Mesenchymal stem cell (in vitro differentiated cells and primary cell): ENCODE results near the gene CELF4.

Experiments used
- DNase-seq: peaks from one replicate; pipeline ENCODE4 v3.0.0-alpha.2; 2013
- H2AFZ ChIP-seq: one replicate; pipeline ENCODE4 v1.6.1; 2013; ENCODE audit warnings: low read depth, mild to moderate bottlenecking, control low read depth, inconsistent platforms, low read length, moderate library complexity
- H2AK5ac ChIP-seq: 2 replicates; pipeline ENCODE4 v1.6.1; 2013; ENCODE audit warnings: low read length, moderate library complexity, mild to moderate bottlenecking, inconsistent platforms; ENCODE audit not compliant: severe bottlenecking
- H2BK120ac ChIP-seq: one replicate; pipeline ENCODE4 v1.6.1; 2013; ENCODE audit warnings: low read depth, mild to moderate bottlenecking, inconsistent platforms, low read length, moderate library complexity
- H2BK12ac ChIP-seq, 2 experiments: one replicate each; pipeline ENCODE4 v1.6.1; 2013; ENCODE audit warnings: inconsistent platforms in 2 of 2, low read length in 2 of 2, mild to moderate bottlenecking in 2 of 2, moderate library complexity in 2 of 2, control low read depth in 1 of 2
- H2BK15ac ChIP-seq: one replicate; pipeline ENCODE4 v1.6.1; 2013; ENCODE audit warnings: mild to moderate bottlenecking, low read depth, inconsistent platforms; ENCODE audit not compliant: poor library complexity, severe bottlenecking
- H2BK5ac ChIP-seq: 2 replicates; pipeline ENCODE4 v1.6.1; 2013; ENCODE audit warnings: low read depth, mild to moderate bottlenecking, low read length, control low read depth, inconsistent platforms; ENCODE audit not compliant: poor library complexity, severe bottlenecking
- H3K14ac ChIP-seq, 2 experiments: one replicate each; pipeline ENCODE4 v1.6.1; 2013; ENCODE audit warnings: inconsistent platforms in 2 of 2, low read length in 2 of 2, control low read depth in 1 of 2, mild to moderate bottlenecking in 1 of 2, moderate library complexity in 1 of 2
- H3K18ac ChIP-seq, 2 experiments: one replicate each; pipeline ENCODE4 v1.6.1; 2013; ENCODE audit warnings: inconsistent platforms in 2 of 2, low read length in 2 of 2, control low read depth in 1 of 2, low read depth in 1 of 2, mild to moderate bottlenecking in 1 of 2
- H3K23ac ChIP-seq, 2 experiments: one replicate each; pipeline ENCODE4 v1.6.1; 2013; ENCODE audit warnings: inconsistent platforms in 2 of 2, low read length in 2 of 2, mild to moderate bottlenecking in 2 of 2, moderate library complexity in 2 of 2, control low read depth in 1 of 2
- H3K27ac ChIP-seq: 2 replicates; pipeline ENCODE4 v1.5.1; 2013; ENCODE audit warnings: mild to moderate bottlenecking, moderate library complexity, low read length, control low read depth, inconsistent platforms; ENCODE audit not compliant: poor library complexity, severe bottlenecking
- H3K27me3 ChIP-seq, 2 experiments: 2 replicates each; pipeline versions ENCODE4 v1.6.1 to v1.7.0; 2013; ENCODE audit warnings: low read length in 2 of 2, mild to moderate bottlenecking in 2 of 2, moderate library complexity in 2 of 2, control low read depth in 1 of 2, inconsistent platforms in 1 of 2; ENCODE audit not compliant: control insufficient read depth in 1 of 2, insufficient read depth in 1 of 2
- H3K36me3 ChIP-seq, 2 experiments: 2 replicates each; pipeline versions ENCODE4 v1.6.1 to v1.7.0; 2013; ENCODE audit warnings: low read length in 2 of 2, control low read depth in 1 of 2, inconsistent platforms in 1 of 2, low read depth in 1 of 2, mild to moderate bottlenecking in 1 of 2; ENCODE audit not compliant: insufficient read depth in 2 of 2, control insufficient read depth in 1 of 2
- H3K4ac ChIP-seq, 2 experiments: one replicate each; pipeline ENCODE4 v1.6.1; 2013; ENCODE audit warnings: inconsistent platforms in 2 of 2, low read length in 2 of 2, mild to moderate bottlenecking in 2 of 2, moderate library complexity in 2 of 2, control low read depth in 1 of 2, low read depth in 1 of 2
- H3K4me1 ChIP-seq: 2 replicates; pipeline ENCODE4 v1.6.1; 2013; ENCODE audit warnings: low read depth, low read length, control low read depth; ENCODE audit not compliant: control insufficient read depth, insufficient read depth
- H3K4me2 ChIP-seq: 2 replicates; pipeline ENCODE4 v1.6.1; 2013; ENCODE audit warnings: low read length, mild to moderate bottlenecking, inconsistent platforms; ENCODE audit not compliant: poor library complexity, severe bottlenecking
- H3K4me3 ChIP-seq, 2 experiments: 2 replicates each; pipeline versions ENCODE4 v1.5.1 to v1.7.0; 2013; ENCODE audit warnings: low read length in 2 of 2, mild to moderate bottlenecking in 2 of 2, control low read depth in 1 of 2, low read depth in 1 of 2; ENCODE audit not compliant: insufficient read depth in 1 of 2
- H3K79me1 ChIP-seq: replicated peaks from 2 replicates; pipeline ENCODE4 v1.6.1; 2013; ENCODE audit warnings: mild to moderate bottlenecking, control low read depth, low read length, inconsistent platforms; ENCODE audit not compliant: poor library complexity, severe bottlenecking
- H3K9ac ChIP-seq: 2 replicates; pipeline ENCODE4 v1.7.0; 2013; ENCODE audit warnings: mild to moderate bottlenecking, low read length, moderate library complexity
- H3K9me3 ChIP-seq: 2 replicates; pipeline ENCODE4 v1.7.0; 2013; ENCODE audit warnings: mild to moderate bottlenecking, low read length; ENCODE audit not compliant: control insufficient read depth
- H4K8ac ChIP-seq: one replicate; pipeline ENCODE4 v1.6.1; 2013; ENCODE audit warnings: inconsistent platforms, mild to moderate bottlenecking, low read length, moderate library complexity
- H4K91ac ChIP-seq: one replicate; pipeline ENCODE4 v1.6.1; 2013; ENCODE audit warnings: mild to moderate bottlenecking, low read length, inconsistent platforms
- WGBS: methylation state at CpG from one replicate; pipeline ENCODE4 v1.1.7; 2013; ENCODE audit warnings: mixed read lengths; 5-methylcytosine and 5-hydroxymethylcytosine counted together

CELF4 gene

DNA sequence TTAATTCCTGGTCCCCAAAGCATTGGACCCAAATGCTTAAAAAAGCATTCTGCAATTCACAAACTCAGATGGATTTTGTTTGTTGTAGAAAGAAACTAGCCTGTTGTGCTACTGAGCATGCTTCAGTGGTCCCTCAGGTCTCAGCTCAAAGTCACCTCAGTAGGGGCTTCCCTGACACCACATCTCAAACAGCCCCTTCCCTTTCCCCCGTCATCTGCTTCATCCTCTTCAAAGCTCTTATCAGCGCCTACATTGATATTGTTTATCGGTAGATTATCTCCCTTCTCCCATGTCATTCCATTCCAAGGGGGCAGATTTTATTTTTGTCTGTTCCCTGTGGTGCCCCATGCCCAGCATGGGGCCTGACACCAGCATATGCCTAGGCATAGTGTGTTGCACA is 172.9 kb downstream of the CELF4 start:
- Histone ChIP-seq H3K23ac (no peak overlapping the region), H3K79me1 (no peaks in the 10 kb centered on the region), H3K4ac (no peak overlapping the region), H3K4me3 (no peak overlapping the region), H3K14ac (no peak overlapping the region), H4K8ac (no peak overlapping the region), H2AK5ac (no peak overlapping the region), H3K9ac (no peak overlapping the region), H3K9me3 (peaks cover 6% of the 10 kb centered on the region), H2BK120ac (no peak overlapping the region), H3K36me3 (no peaks in the 10 kb centered on the region), H4K91ac (no peak overlapping the region), H3K4me1 (peaks cover 9% of the 10 kb centered on the region), H3K4me2 (no peak overlapping the region), H3K27me3 (peaks cover 30 to 43% of the 10 kb centered on the region in 2 experiments), H2BK5ac (no peak overlapping the region), H2BK12ac (peak overlapping the region in 1 of 2 experiments; percentile 63), H2AFZ (no peak overlapping the region), H3K18ac (no peak overlapping the region), H3K27ac (no peak overlapping the region), H2BK15ac (no peak overlapping the region)
- no peak for DNase-seq
- 83% methylated on average over 3 of the region's 3 CpGs for WGBS

DNA sequence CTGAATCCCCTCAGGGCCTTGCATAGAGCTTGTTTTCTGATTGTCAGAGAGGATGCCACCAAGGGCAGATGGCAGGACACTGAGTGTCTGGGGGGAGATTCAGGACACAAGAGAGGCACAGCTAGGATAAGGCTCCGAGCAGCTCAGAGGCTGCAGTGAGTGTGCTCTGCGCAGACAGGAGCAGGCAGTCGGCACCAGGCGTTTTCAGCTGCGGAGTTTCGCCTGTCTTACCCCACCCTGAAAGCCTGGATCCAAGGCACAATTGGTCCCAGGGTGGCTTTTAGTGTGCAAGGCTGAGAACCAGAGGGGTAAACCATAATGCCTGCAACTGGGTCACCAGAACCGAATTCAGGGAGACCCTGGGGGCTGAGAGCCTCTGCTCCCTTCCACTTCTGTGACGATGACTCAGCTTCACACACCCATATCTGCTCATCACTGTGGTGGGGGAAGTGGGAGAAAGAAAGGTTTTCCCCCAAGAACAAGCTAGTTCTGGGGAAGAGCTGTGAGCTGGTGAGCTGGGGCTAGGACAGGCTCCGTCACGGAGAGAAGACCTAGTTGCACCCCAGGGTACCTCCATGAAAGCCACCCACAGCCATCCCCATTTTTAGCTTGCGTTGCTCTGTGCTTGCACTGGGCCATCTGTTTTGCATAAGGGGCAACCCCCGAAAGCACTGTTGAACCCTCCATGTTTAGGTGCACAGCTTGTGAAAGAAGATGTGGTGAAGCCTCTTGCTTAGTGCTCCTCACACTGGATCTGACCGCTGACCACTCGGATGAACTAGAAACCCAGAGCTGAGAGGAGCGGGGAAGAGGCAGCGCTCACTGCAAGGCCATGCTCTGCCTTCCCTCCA is 173.7 kb downstream of the CELF4 start:
- H3K18ac ChIP-seq: no peak overlapping the region
- no peak overlapping the region for H3K14ac ChIP-seq
- H2AFZ ChIP-seq: no peak overlapping the region
- no peaks in the 10 kb centered on the region for H3K36me3 ChIP-seq
- H3K9me3 ChIP-seq: peaks cover 6% of the 10 kb centered on the region
- H3K27ac ChIP-seq: no peak overlapping the region
- no peak overlapping the region for H2BK120ac ChIP-seq
- no peak overlapping the region for H4K8ac ChIP-seq
- H3K4me2 ChIP-seq: no peak overlapping the region
- H2BK5ac ChIP-seq: no peak overlapping the region
- no peaks in the 10 kb centered on the region for H3K79me1 ChIP-seq
- H3K23ac ChIP-seq: no peak overlapping the region
- WGBS: 88% methylated on average over 16 of the region's 16 CpGs
- H3K4me3 ChIP-seq: no peak overlapping the region
- H3K9ac ChIP-seq: no peak overlapping the region
- peaks cover 9% of the 10 kb centered on the region for H3K4me1 ChIP-seq
- no peak overlapping the region for H2BK12ac ChIP-seq
- no peak overlapping the region for H2AK5ac ChIP-seq
- no peak for DNase-seq
- peaks cover 35 to 50% of the 10 kb centered on the region in 2 experiments for H3K27me3 ChIP-seq
- H4K91ac ChIP-seq: no peak overlapping the region
- no peak overlapping the region for H2BK15ac ChIP-seq
- H3K4ac ChIP-seq: no peak overlapping the region

DNA sequence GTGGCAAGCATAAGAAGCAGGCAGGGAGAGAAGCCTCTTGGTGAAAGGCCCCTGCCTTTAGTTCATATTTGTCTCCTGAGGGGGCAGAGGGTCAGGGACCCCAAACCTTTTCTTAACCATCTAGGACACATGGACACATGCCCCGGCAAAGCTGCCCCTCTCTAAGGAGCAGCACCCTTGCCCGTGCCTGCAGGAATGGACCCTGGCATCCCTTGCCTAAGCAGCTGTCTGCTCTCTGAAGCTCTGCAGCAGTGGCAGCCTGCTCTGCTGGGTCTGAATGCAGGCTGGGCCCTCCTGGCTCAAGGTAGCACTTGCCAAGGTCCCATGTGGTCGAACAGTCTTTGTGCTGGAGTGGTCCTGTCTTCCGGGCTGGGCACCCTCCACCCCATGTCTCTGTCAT is 174.4 kb downstream of the CELF4 start:
- no peak overlapping the region for H4K91ac ChIP-seq
- H3K4me2 ChIP-seq: no peak overlapping the region
- H2BK15ac ChIP-seq: no peak overlapping the region
- H4K8ac ChIP-seq: no peak overlapping the region
- H3K9me3 ChIP-seq: peaks cover 6% of the 10 kb centered on the region
- no peak overlapping the region for H3K4ac ChIP-seq
- no peak overlapping the region for H3K23ac ChIP-seq
- H3K27me3 ChIP-seq: peaks cover 37 to 54% of the 10 kb centered on the region in 2 experiments
- no peak for DNase-seq
- H3K4me3 ChIP-seq: no peak overlapping the region
- no peaks in the 10 kb centered on the region for H3K36me3 ChIP-seq
- H3K18ac ChIP-seq: no peak overlapping the region
- H3K14ac ChIP-seq: no peak overlapping the region
- no peak overlapping the region for H3K27ac ChIP-seq
- no peak overlapping the region for H2AFZ ChIP-seq
- no peak overlapping the region for H2BK12ac ChIP-seq
- WGBS: 85% methylated on average over 4 of the region's 4 CpGs
- H2BK120ac ChIP-seq: no peak overlapping the region
- H2AK5ac ChIP-seq: no peak overlapping the region
- no peak overlapping the region for H2BK5ac ChIP-seq
- no peaks in the 10 kb centered on the region for H3K79me1 ChIP-seq
- H3K4me1 ChIP-seq: peaks cover 9% of the 10 kb centered on the region
- no peak overlapping the region for H3K9ac ChIP-seq

DNA sequence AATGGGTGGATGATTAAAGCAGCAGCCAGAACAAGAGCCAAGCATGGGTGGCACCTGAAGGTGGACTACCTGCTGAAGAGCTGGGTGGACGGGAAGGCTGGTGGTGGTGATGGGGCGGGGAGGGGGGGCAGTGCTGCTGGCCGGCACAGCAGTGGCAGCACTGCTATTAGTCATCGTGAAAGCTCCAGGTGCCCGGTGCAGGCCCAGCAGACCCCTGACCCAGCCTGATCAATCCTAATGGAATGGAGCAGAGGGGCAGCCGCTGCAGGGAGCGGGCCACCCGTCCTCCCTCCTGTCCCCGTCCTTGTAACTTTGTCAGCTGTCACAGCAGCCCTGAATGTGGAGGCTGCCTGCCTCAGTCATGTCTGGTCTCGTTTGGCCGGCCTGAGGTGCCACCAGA is 174.9 kb downstream of the CELF4 start:
- H3K4ac ChIP-seq: no peak overlapping the region
- H2AK5ac ChIP-seq: no peak overlapping the region
- no peak overlapping the region for H3K4me3 ChIP-seq
- H3K14ac ChIP-seq: no peak overlapping the region
- peaks cover 9% of the 10 kb centered on the region for H3K4me1 ChIP-seq
- H4K8ac ChIP-seq: no peak overlapping the region
- no peak overlapping the region for H2BK15ac ChIP-seq
- no peak overlapping the region for H4K91ac ChIP-seq
- 89% methylated on average over 11 of the region's 11 CpGs for WGBS
- peaks cover 6% of the 10 kb centered on the region for H3K9me3 ChIP-seq
- no peak for DNase-seq
- peaks cover 38 to 56% of the 10 kb centered on the region in 2 experiments for H3K27me3 ChIP-seq
- H3K4me2 ChIP-seq: no peak overlapping the region
- H3K36me3 ChIP-seq: no peaks in the 10 kb centered on the region
- no peak overlapping the region for H3K9ac ChIP-seq
- H3K23ac ChIP-seq: no peak overlapping the region
- no peaks in the 10 kb centered on the region for H3K79me1 ChIP-seq
- no peak overlapping the region for H2AFZ ChIP-seq
- H2BK5ac ChIP-seq: no peak overlapping the region
- no peak overlapping the region for H2BK120ac ChIP-seq
- no peak overlapping the region for H3K18ac ChIP-seq
- no peak overlapping the region for H3K27ac ChIP-seq
- no peak overlapping the region for H2BK12ac ChIP-seq
